ENCODE measurements around the gene PSMD11. TPM values are rescaled to one million over a fixed set of nuclear protein-coding genes. Genes with fewer than 3 reads are reported as not detected.
"Not testable (repeated sequence)": the region's sequence is repeated elsewhere in the genome, so short reads cannot be mapped to it uniquely, and the experiment has no call there.

PSMD11 gene
- total RNA-seq, 4 donors from 2014 or later, result 33.2 to 74.3 (median 52.5) TPM

- peaks cover 0 to under 1% (median 0%) of the 10 kb centered on the region in 3 donors for H3K36me3 ChIP-seq
These were observed 79.7 kb downstream of the PSMD11 start for GRCh38 chr17:32523827-32524552.

GRCh38 chr17:32524553-32524880, 80.2 kb downstream of the PSMD11 start:
- not testable (repeated sequence) for H3K27me3 ChIP-seq, H3K4me3 ChIP-seq, DNase-seq

More at GRCh38 chr17:32523827-32524552, 79.7 kb downstream of the PSMD11 start:
- Histone ChIP-seq H3K4me3 (no peak overlapping the region), H3K27ac (peak overlapping the region in 2 of 4 donors; percentile 33 to 67), H3K9me3 (no peaks in the 10 kb centered on the region), H3K27me3 (no peaks in the 10 kb centered on the region), H3K4me1 (peaks cover 0 to 15% (median 11%) of the 10 kb centered on the region in 4 donors)
- DNase-seq, result no peak
- TF ChIP-seq POLR2A (IDR thresholded peaks at IDR 0.05) (no peak), CTCF (IDR thresholded peaks at IDR 0.05) (peak in 1 of 6 experiments; percentile 2)

GRCh38 chr17:32525122-32525521, 80.8 kb downstream of the PSMD11 start:
- DNase-seq, result no peak
- TF ChIP-seq POLR2A (IDR thresholded peaks at IDR 0.05) (no peak), CTCF (IDR thresholded peaks at IDR 0.05) (no peak)
- Histone ChIP-seq H3K4me1 (peaks cover 0 to 10% (median 4%) of the 10 kb centered on the region in 4 donors), H3K27me3 (no peaks in the 10 kb centered on the region), H3K4me3 (no peak overlapping the region), H3K36me3 (peaks cover 0 to 3% (median 0%) of the 10 kb centered on the region in 3 donors), H3K27ac (no peak overlapping the region), H3K9me3 (no peaks in the 10 kb centered on the region)

More at GRCh38 chr17:32524553-32524880, 80.2 kb downstream of the PSMD11 start:
- H3K27ac ChIP-seq, result peak overlapping the region in 1 of 4 donors; percentile 67
- H3K36me3 ChIP-seq, H3K9me3 ChIP-seq: not testable (repeated sequence)
- H3K4me1 ChIP-seq, result peaks cover 0 to 15% (median 8%) of the 10 kb centered on the region in 4 donors

- no peak for DNase-seq
- TF ChIP-seq CTCF (IDR thresholded peaks at IDR 0.05) (no peak), POLR2A (IDR thresholded peaks at IDR 0.05) (no peak)
- Histone ChIP-seq H3K9me3 (no peaks in the 10 kb centered on the region), H3K27me3 (no peaks in the 10 kb centered on the region), H3K4me3 (no peak overlapping the region), H3K27ac (no peak overlapping the region), H3K36me3 (peaks cover 0 to 3% (median 0%) of the 10 kb centered on the region in 3 donors), H3K4me1 (no peaks in the 10 kb centered on the region)
These were observed 82.8 kb downstream of the PSMD11 start for GRCh38 chr17:32527146-32527545.

- H3K4me1 ChIP-seq, result no peaks in the 10 kb centered on the region
- H3K27me3 ChIP-seq, result no peaks in the 10 kb centered on the region
- H3K36me3 ChIP-seq, result peaks cover 0 to 3% (median 0%) of the 10 kb centered on the region in 3 donors
- no peak overlapping the region for H3K4me3 ChIP-seq
- DNase-seq, result no peak
- peak overlapping the region in 2 of 4 donors; percentile 5 to 69 for H3K27ac ChIP-seq
- no peak for TF ChIP-seq CTCF (IDR thresholded peaks at IDR 0.05)
- no peak for TF ChIP-seq POLR2A (IDR thresholded peaks at IDR 0.05)
- no peaks in the 10 kb centered on the region for H3K9me3 ChIP-seq
These were observed 84.5 kb downstream of the PSMD11 start for GRCh38 chr17:32528825-32529224.

GRCh38 chr17:32529604-32530003, 85.3 kb downstream of the PSMD11 start:
- Histone ChIP-seq H3K27ac (peak overlapping the region in 1 of 4 donors; percentile 69), H3K27me3 (no peaks in the 10 kb centered on the region), H3K36me3 (peaks cover 0 to 3% (median 0%) of the 10 kb centered on the region in 3 donors), H3K9me3 (no peaks in the 10 kb centered on the region), H3K4me3 (no peak overlapping the region), H3K4me1 (peaks cover 0 to 6% (median 0%) of the 10 kb centered on the region in 4 donors)
- no peak for DNase-seq
- TF ChIP-seq CTCF (IDR thresholded peaks at IDR 0.05), result no peak
- TF ChIP-seq POLR2A (IDR thresholded peaks at IDR 0.05), result no peak
